SIG-M5 treated with dmso at 0.1 percent for 504 hours (cell line): ENCODE measurements around the gene SSRP1.
"Not testable (repeated sequence)": the region's sequence is repeated elsewhere in the genome, so short reads cannot be mapped to it uniquely, and the experiment has no call there.

Source experiments
- DNase-seq: peaks from one replicate; lab custom pipeline; 2025; ENCODE audit not compliant: unreplicated experiment; lab: John Stamatoyannopoulos, UW

The SSRP1 gene

GRCh38 chr11:57335343-57336110 lies at the start of gene SSRP1:
Gene SSRP1 (minus strand): TSS chr11:57335892. CDS start chr11:57335121, 771 bp downstream.
- DNase-seq = peak; percentile 83

GRCh38 chr11:57380975-57381374 lies 45.3 kb upstream of the SSRP1 start, which contains the start of gene PRG3:
Gene PRG3 (minus strand): TSS chr11:57381150. CDS start chr11:57380708, 442 bp downstream.
- DNase-seq = no peak

GRCh38 chr11:57379732-57380131 lies 44.0 kb upstream of the SSRP1 start:
- DNase-seq = no peak

GRCh38 chr11:57378186-57378585 lies 42.5 kb upstream of the SSRP1 start:
- DNase-seq = no peak

GRCh38 chr11:57377107-57377506 lies 41.4 kb upstream of the SSRP1 start:
- no peak for DNase-seq

GRCh38 chr11:57376095-57377090 lies 40.7 kb upstream of the SSRP1 start:
- no peak for DNase-seq

GRCh38 chr11:57375490-57375889 lies 39.8 kb upstream of the SSRP1 start:
- no peak for DNase-seq

- no peak for DNase-seq
Measured at GRCh38 chr11:57374966-57375365, 39.3 kb upstream of the SSRP1 start.

GRCh38 chr11:57373146-57373545 lies 37.5 kb upstream of the SSRP1 start:
- no peak for DNase-seq

- DNase-seq = no peak
Measured at GRCh38 chr11:57370941-57371340, 35.2 kb upstream of the SSRP1 start.

- no peak for DNase-seq
Measured at GRCh38 chr11:57370251-57370650, 34.6 kb upstream of the SSRP1 start.

GRCh38 chr11:57368845-57369232 lies 33.1 kb upstream of the SSRP1 start:
- DNase-seq = no peak

- DNase-seq = no peak
Measured at GRCh38 chr11:57368106-57368844, 32.6 kb upstream of the SSRP1 start.

GRCh38 chr11:57364851-57365660 lies 29.4 kb upstream of the SSRP1 start:
- no peak for DNase-seq

GRCh38 chr11:57363131-57364080 lies 27.7 kb upstream of the SSRP1 start:
- no peak for DNase-seq

GRCh38 chr11:57361926-57362325 lies 26.2 kb upstream of the SSRP1 start:
- no peak for DNase-seq

- not testable (repeated sequence) for DNase-seq
Measured at GRCh38 chr11:57361420-57361819, 25.7 kb upstream of the SSRP1 start.

GRCh38 chr11:57360991-57361390 lies 25.3 kb upstream of the SSRP1 start:
- no peak for DNase-seq
